Left renal pelvis (tissue), 4 donors: ENCODE results near the gene EPHA2. TPM values are rescaled to one million over a fixed set of nuclear protein-coding genes. Genes with fewer than 3 reads are reported as not detected.

ENCODE experiments used
- DNase-seq, 4 donors: peaks; one replicate each; pipeline ENCODE4 v3.0.0-alpha.2; 2013; ENCODE audit warnings: low read depth in 4 of 4, low spot score in 3 of 4
- polyA plus RNA-seq, 4 donors: library from polyadenylated mRNA; unstranded; fragments of 120-200 nt; gene quantifications; one replicate each; pipeline ENCODE4 v1.2.1, GENCODE V29; 2013; ENCODE audit not compliant: insufficient read length in 4 of 4

The EPHA2 gene
- polyA plus RNA-seq, 4 donors, result 5.7 to 23.4 (median 16.2) TPM

- no peak for DNase-seq
Measured at GRCh38 chr1:16124377-16125087, 31.3 kb downstream of the EPHA2 start.

- no peak for DNase-seq
Measured at GRCh38 chr1:16122916-16123315, 33.0 kb downstream of the EPHA2 start.

GRCh38 chr1:16122350-16122881 lies 33.5 kb downstream of the EPHA2 start:
- DNase-seq, result no peak

- no peak for DNase-seq
Measured at GRCh38 chr1:16120940-16121410, 34.9 kb downstream of the EPHA2 start.

GRCh38 chr1:16120407-16120806 lies 35.5 kb downstream of the EPHA2 start:
- no peak for DNase-seq

- DNase-seq, result no peak
Measured at GRCh38 chr1:16119926-16120325, 35.9 kb downstream of the EPHA2 start.

- no peak for DNase-seq
Measured at GRCh38 chr1:16119504-16119903, 36.4 kb downstream of the EPHA2 start.

GRCh38 chr1:16118706-16119105 lies 37.2 kb downstream of the EPHA2 start:
- DNase-seq, result no peak

GRCh38 chr1:16117936-16118335 lies 37.9 kb downstream of the EPHA2 start:
- no peak for DNase-seq

GRCh38 chr1:16117369-16117768 lies 38.5 kb downstream of the EPHA2 start:
- DNase-seq, result no peak

- DNase-seq, result no peak
Measured at GRCh38 chr1:16116625-16117024, 39.2 kb downstream of the EPHA2 start.

- DNase-seq, result no peak
Measured at GRCh38 chr1:16116002-16116401, 39.9 kb downstream of the EPHA2 start.

GRCh38 chr1:16115468-16115983 lies 40.3 kb downstream of the EPHA2 start:
- DNase-seq, result no peak

- no peak for DNase-seq
Measured at GRCh38 chr1:16114527-16115467, 41.1 kb downstream of the EPHA2 start.

GRCh38 chr1:16112596-16113555 lies 43.0 kb downstream of the EPHA2 start:
- DNase-seq, result no peak

GRCh38 chr1:16111771-16112595 lies 43.9 kb downstream of the EPHA2 start:
- DNase-seq, result no peak

GRCh38 chr1:16110884-16111283 lies 45.0 kb downstream of the EPHA2 start:
- DNase-seq, result no peak

- DNase-seq, result no peak
Measured at GRCh38 chr1:16110456-16110855, 45.4 kb downstream of the EPHA2 start.

- no peak for DNase-seq
Measured at GRCh38 chr1:16109571-16109970, 46.3 kb downstream of the EPHA2 start.
